Heart left ventricle (tissue), 16 donors: ENCODE results near the gene WDR93. TPM values are rescaled to one million over a fixed set of nuclear protein-coding genes. Genes with fewer than 3 reads are reported as not detected.

ENCODE experiments used
- ATAC-seq, 4 donors: fragments of 200-7000 bp; cut with Tn5 transposase; one replicate each; pipeline ENCODE4 v1.9.1; 2020 to 2022; ENCODE audit warnings: moderate library complexity in 4 of 4, mild to moderate bottlenecking in 3 of 4, moderate number of reproducible peaks in 1 of 4
- DNase-seq, 5 donors: peaks; one replicate each; pipeline ENCODE4 v3.0.0-alpha.2; 2020
- H3K27ac ChIP-seq, 12 donors: fragments of 200-600 bp; sonication (generic) in 4 of 12; one replicate each; pipeline versions ENCODE4 v1.5.0 to v1.8.0; 2016 to 2022; ENCODE audit warnings: mild to moderate bottlenecking in 2 of 12
- H3K27me3 ChIP-seq, 9 donors: fragments of 200-600 bp; sonication (generic) in 2 of 9; one replicate each; pipeline versions ENCODE4 v1.5.1 to v1.8.0; 2016 to 2022; ENCODE audit warnings: mild to moderate bottlenecking in 3 of 9
- H3K36me3 ChIP-seq, 9 donors: fragments of 200-600 bp; sonication (generic) in 2 of 9; one replicate each; pipeline versions ENCODE4 v1.5.0 to v1.8.0; 2018 to 2022; ENCODE audit warnings: mild to moderate bottlenecking in 2 of 9
- H3K4me1 ChIP-seq, 12 donors: fragments of 200-600 bp; sonication (generic) in 4 of 12; one replicate each; pipeline versions ENCODE4 v1.5.0 to v1.8.0; 2016 to 2022; ENCODE audit warnings: mild to moderate bottlenecking in 3 of 12
- H3K4me3 ChIP-seq, 12 donors: fragments of 200-600 bp; sonication (generic) in 4 of 12; one replicate each; pipeline versions ENCODE4 v1.5.0 to v1.8.0; 2017 to 2022; ENCODE audit warnings: mild to moderate bottlenecking in 9 of 12, moderate library complexity in 4 of 12
- H3K9me3 ChIP-seq, 12 donors: fragments of 200-600 bp; sonication (generic) in 4 of 12; one replicate each; pipeline versions ENCODE4 v1.5.0 to v1.8.0; 2016 to 2022; ENCODE audit warnings: mild to moderate bottlenecking in 1 of 12
- CTCF ChIP-seq, 12 donors: fragments of 200-600 bp; sonication (generic) in 4 of 12; IDR thresholded peaks; one replicate each; pipeline versions ENCODE4 v1.5.0 to v1.8.0; 2018 to 2022; ENCODE audit warnings: antibody characterized with exemption in 12 of 12, mild to moderate bottlenecking in 5 of 12
- POLR2A ChIP-seq, 2 donors: fragments of 450-650 bp; IDR thresholded peaks; one replicate each; pipeline ENCODE4 v1.6.1; 2017; ENCODE audit warnings: antibody characterized with exemption in 2 of 2, mild to moderate bottlenecking in 2 of 2, moderate library complexity in 2 of 2
- WGBS, 4 donors: extraction: QIAGEN DNeasy Blood & Tissue Kit in 2 of 4; methylation state at CpG; one replicate each; pipeline versions ENCODE4 v1.1.5 to v1.1.7; 2013 to 2018; 5-methylcytosine and 5-hydroxymethylcytosine counted together
- intact Hi-C, 10 donors: fragments of 100-400 bp; cut with DNase I; formaldehyde crosslinking; loops; one replicate each; pipeline versions ENCODE4 v1.11.1 to v1.14.2; 2022
- polyA plus RNA-seq, 2 donors: library from polyadenylated mRNA; stranded (reverse); fragments of 200-250 nt; gene quantifications; one replicate each; pipeline ENCODE4 v1.2.3, GENCODE V29; 2013
- total RNA-seq, 9 donors: library from RNA; depleted of rRNA in 2 of 9; stranded (reverse); fragments of >200 nt in 2 of 9; fragmentation: NEBNext Ultra II Directional in 3 of 9; extraction: Animal tissue kit (Norgen Biotek cat#: 25700) in 3 of 9; gene quantifications; one replicate each; pipeline versions ENCODE4 v1.1.0 to v1.2.4, GENCODE V29; 2016 to 2023
- donor health status: ischemic (EF 13 %, LVEDD 7.1; RV severe dilation, severe dysfunction).
- donor health status: healthy with polysubstance abuse.
- donor health status: DM: no; HTN: yes; CAD: no.
- donor health status: DM: no; HTN: no; CAD: no.
- donor health status: ischemic (EF 25% LVEDD 6.9; RV normal size, moderate dysfunction).
- donor health status: ischemic (EF 25% LVEDD 5.7; RV mildly dilated, moderate dysfunction).
- donor health status: healthy.
- donor health status: DM: yes; HTN: yes; CAD: no.
- donor health status: ischemic (EF 35%, LVEDD 5.7; RV mildly dilated, moderate dysfunction).
- donor health status: nonischemic (EF 11% LVEDD 7.7; RV severe dilation, severe dysfunction).
- donor health status: DM: yes; HTN: yes; CAD: no.
- donor health status: PGD.
- donor health status: ischemic (EF 29% LVEDD 5.4; RV normal size, mild dysfunction).
- donor health status: nonischemic (EF 23%, LVEDD 6.1; RV moderate dilation, normal function).

WDR93 gene
- total and polyA plus RNA-seq, 11 donors = 0.10 to 0.21 TPM; not detected in 9

GRCh38 chr15:89652666-89653065 lies 37.9 kb upstream of the WDR93 start:
- peaks cover 0 to 22% (median 0%) of the 10 kb centered on the region in 9 donors for H3K27me3 ChIP-seq
- intact Hi-C loops = no loop called here
- H3K4me1 ChIP-seq = peaks cover 0 to 13% (median 5%) of the 10 kb centered on the region in 12 donors
- H3K4me3 ChIP-seq = no peak overlapping the region
- no peaks in the 10 kb centered on the region for H3K9me3 ChIP-seq
- peaks cover 0 to 10% (median 0%) of the 10 kb centered on the region in 9 donors for H3K36me3 ChIP-seq
- TF ChIP-seq CTCF (IDR thresholded peaks at IDR 0.05) = no peak
- no peak for TF ChIP-seq POLR2A (IDR thresholded peaks at IDR 0.05)
- WGBS, 4 donors = 84 to 98% (median 85%) methylated on average over 10 to 16 of the region's 16 CpGs
- ATAC-seq = no peak
- H3K27ac ChIP-seq = no peak overlapping the region
- peak in 1 of 5 donors; percentile 17 for DNase-seq

GRCh38 chr15:89653578-89653977 lies 37.0 kb upstream of the WDR93 start:
- Histone ChIP-seq H3K27ac (no peak overlapping the region), H3K4me3 (no peak overlapping the region), H3K9me3 (no peaks in the 10 kb centered on the region), H3K4me1 (peaks cover 0 to 13% (median 5%) of the 10 kb centered on the region in 12 donors), H3K27me3 (peaks cover 0 to 22% (median 0%) of the 10 kb centered on the region in 9 donors), H3K36me3 (peaks cover 0 to 10% (median 0%) of the 10 kb centered on the region in 9 donors)
- 95 to 99% (median 97%) methylated on average over 2 of the region's 2 CpGs for WGBS, 4 donors
- ATAC-seq (no peak), DNase-seq (no peak)
- TF ChIP-seq POLR2A (IDR thresholded peaks at IDR 0.05) (no peak), CTCF (IDR thresholded peaks at IDR 0.05) (no peak)
- intact Hi-C loops = no loop called here

GRCh38 chr15:89654301-89654761 lies 36.3 kb upstream of the WDR93 start:
- Histone ChIP-seq H3K36me3 (peaks cover 0 to 3% (median 0%) of the 10 kb centered on the region in 9 donors), H3K27ac (peak overlapping the region in 2 of 12 donors; percentile 45 to 65), H3K27me3 (peaks cover 0 to 22% (median 0%) of the 10 kb centered on the region in 9 donors), H3K4me3 (peak overlapping the region; percentile 55 to 88 (median 68)), H3K4me1 (peaks cover 0 to 13% (median 5%) of the 10 kb centered on the region in 12 donors), H3K9me3 (no peaks in the 10 kb centered on the region)
- no peak for DNase-seq
- peak in 2 of 4 donors; percentile 8 to 9 for ATAC-seq
- intact Hi-C loops = no loop called here
- WGBS, 4 donors = 52 to 63% (median 53%) methylated on average over 14 of the region's 14 CpGs
- TF ChIP-seq POLR2A (IDR thresholded peaks at IDR 0.05) = no peak

GRCh38 chr15:89654847-89655805 lies 35.5 kb upstream of the WDR93 start, which contains the start of gene KIF7:
Gene KIF7 (minus strand): TSS chr15:89655467. CDS start chr15:89652930, 2,537 bp downstream.
- no peak for TF ChIP-seq CTCF (IDR thresholded peaks at IDR 0.05)
- no peak for TF ChIP-seq POLR2A (IDR thresholded peaks at IDR 0.05)
- peaks cover 0 to 13% (median 5%) of the 10 kb centered on the region in 12 donors for H3K4me1 ChIP-seq
- ATAC-seq (peak; percentile 47 to 81 (median 72)), DNase-seq (no peak)
- intact Hi-C loops = no loop called here
- no peaks in the 10 kb centered on the region for H3K36me3 ChIP-seq
- peak within 1 kb of the TSS in 6 of 12 donors; percentile 22 to 65 (median 46) for H3K27ac ChIP-seq
- peaks cover 0 to 22% (median 0%) of the 10 kb centered on the region in 9 donors for H3K27me3 ChIP-seq
- H3K4me3 ChIP-seq = peak within 1 kb of the TSS; percentile 55 to 88 (median 68)
- WGBS, 4 donors = 2 to 5% (median 4%) methylated on average over 50 to 87 of the region's 87 CpGs
- H3K9me3 ChIP-seq = no peaks in the 10 kb centered on the region
